ENCODE measurements around the gene ZBP1. TPM values are rescaled to one million over a fixed set of nuclear protein-coding genes. Genes with fewer than 3 reads are reported as not detected.

ZBP1 gene
- polyA plus RNA-seq, 1 experiment: not detected

DNA sequence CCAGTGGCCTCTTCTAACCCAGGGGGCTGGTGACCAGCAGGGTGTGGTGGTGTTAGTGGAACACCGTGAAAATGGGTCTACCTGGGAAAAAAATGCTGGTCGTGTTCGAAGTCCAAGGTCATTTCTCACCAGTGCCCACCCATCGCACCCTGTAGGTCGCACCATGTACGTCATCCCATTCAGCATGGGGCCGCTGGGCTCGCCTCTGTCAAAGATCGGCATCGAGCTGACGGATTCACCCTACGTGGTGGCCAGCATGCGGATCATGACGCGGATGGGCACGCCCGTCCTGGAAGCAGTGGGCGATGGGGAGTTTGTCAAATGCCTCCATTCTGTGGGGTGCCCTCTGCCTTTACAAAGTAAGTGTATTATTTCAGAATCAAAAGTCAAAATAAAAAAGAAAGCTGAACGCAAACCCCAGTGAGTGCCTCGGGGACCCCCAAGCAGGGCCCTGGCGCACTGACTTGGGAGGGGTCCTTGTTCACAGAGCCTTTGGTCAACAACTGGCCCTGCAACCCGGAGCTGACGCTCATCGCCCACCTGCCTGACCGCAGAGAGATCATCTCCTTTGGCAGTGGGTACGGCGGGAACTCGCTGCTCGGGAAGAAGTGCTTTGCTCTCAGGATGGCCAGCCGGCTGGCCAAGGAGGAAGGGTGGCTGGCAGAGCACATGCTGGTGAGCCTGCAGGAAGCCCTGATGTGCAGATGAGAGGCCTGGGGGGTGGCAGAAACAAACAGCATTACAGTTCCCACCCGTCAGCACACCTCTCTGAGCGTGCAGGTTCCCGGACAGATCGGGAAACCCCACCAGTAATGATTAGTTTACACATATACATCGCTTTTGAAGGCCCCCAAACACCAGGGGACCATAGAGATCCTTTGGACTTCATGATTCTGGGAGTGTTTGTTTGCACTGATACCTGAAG, 57.4 kb downstream of the ZBP1 start:
- Histone ChIP-seq H3K9me3 (ENCODE audit: control insufficient read depth, insufficient read depth, low read length) (no peaks in the 10 kb centered on the region), H3K4me3 (ENCODE audit: low read depth, low read length) (no peak overlapping the region), H3K27ac (ENCODE audit: low read depth, low read length) (no peak overlapping the region), H3K27me3 (ENCODE audit: control insufficient read depth, insufficient read depth, low read length) (peaks cover 4% of the 10 kb centered on the region)
- DNase-seq (ENCODE audit: low read depth, low spot score): no peak
- TF ChIP-seq CTCF (IDR thresholded peaks at IDR 0.05; ENCODE audit: low read depth, low read length): no peak
- ChIA-PET CTCF (interaction anchor here (0.7 kb wide), 1 partner anchor 32 kb away, joined by 4 read pairs; no protein-coding TSS in a partner anchor), POLR2A (no interaction called here)

GRCh38 chr20:57561356-57562279, 58.6 kb downstream of the ZBP1 start:
- CTCF ChIA-PET: no interaction called here
- POLR2A ChIA-PET: no interaction called here
- H3K4me3 ChIP-seq (ENCODE audit: low read depth, low read length): no peak overlapping the region
- no peak for TF ChIP-seq CTCF (IDR thresholded peaks at IDR 0.05; ENCODE audit: low read depth, low read length)
- peaks cover 4% of the 10 kb centered on the region for H3K27me3 ChIP-seq (ENCODE audit: control insufficient read depth, insufficient read depth, low read length)
- H3K9me3 ChIP-seq (ENCODE audit: control insufficient read depth, insufficient read depth, low read length): no peaks in the 10 kb centered on the region
- no peak overlapping the region for H3K27ac ChIP-seq (ENCODE audit: low read depth, low read length)
- no peak for DNase-seq (ENCODE audit: low read depth, low spot score)

- no peak for TF ChIP-seq CTCF (IDR thresholded peaks at IDR 0.05; ENCODE audit: low read depth, low read length)
- Histone ChIP-seq H3K4me3 (ENCODE audit: low read depth, low read length) (no peak within 1 kb of the TSS), H3K9me3 (ENCODE audit: control insufficient read depth, insufficient read depth, low read length) (no peaks in the 10 kb centered on the region), H3K27me3 (ENCODE audit: control insufficient read depth, insufficient read depth, low read length) (peaks cover 4% of the 10 kb centered on the region), H3K27ac (ENCODE audit: low read depth, low read length) (no peak within 1 kb of the TSS)
- CTCF ChIA-PET: no interaction called here
- DNase-seq (ENCODE audit: low read depth, low spot score): no peak
- POLR2A ChIA-PET: no interaction called here
Measured at GRCh38 chr20:57560554-57561355, 59.5 kb downstream of the ZBP1 start, which contains the start of gene PCK1. PCK1 (plus strand) TSS chr20:57561110; CDS start chr20:57561412, 302 bp downstream.

- Histone ChIP-seq H3K9me3 (ENCODE audit: control insufficient read depth, insufficient read depth, low read length) (no peaks in the 10 kb centered on the region), H3K27ac (ENCODE audit: low read depth, low read length) (no peak overlapping the region), H3K27me3 (ENCODE audit: control insufficient read depth, insufficient read depth, low read length) (peaks cover 4% of the 10 kb centered on the region), H3K4me3 (ENCODE audit: low read depth, low read length) (no peak overlapping the region)
- no peak for DNase-seq (ENCODE audit: low read depth, low spot score)
- TF ChIP-seq CTCF (IDR thresholded peaks at IDR 0.05; ENCODE audit: low read depth, low read length): no peak
- ChIA-PET POLR2A (no interaction called here), CTCF (interaction anchor here (0.6 kb wide), 1 partner anchor 263 kb away, joined by 3 read pairs; no protein-coding TSS in a partner anchor)
Measured at GRCh38 chr20:57559658-57560553, 60.3 kb downstream of the ZBP1 start.

Measured in AG04450 (cell line).